ENCODE data around the gene C22orf39.

GRCh38 chr22:19438298-19438697 is 9.2 kb downstream of the C22orf39 start:
- no peak for TF ChIP-seq CTCF (IDR thresholded peaks at IDR 0.05)
- TF ChIP-seq POLR2A (IDR thresholded peaks at IDR 0.05): no peak

Data from Peyer's patch (tissue), 4 donors.